Globus pallidus (tissue), 1 donor: ENCODE measurements around the gene CHST8.
"Not testable (repeated sequence)": the region's sequence is repeated elsewhere in the genome, so short reads cannot be mapped to it uniquely, and the experiment has no call there.

Experiments
- DNase-seq: peaks from one replicate; pipeline ENCODE4 v3.0.0-alpha.2; 2015; ENCODE audit warnings: low spot score

Gene CHST8

GRCh38 chr19:33690378-33691029 lies 68.8 kb downstream of the CHST8 start:
- no peak for DNase-seq

- DNase-seq, result no peak
Observed at GRCh38 chr19:33691030-33691427, 69.3 kb downstream of the CHST8 start.

GRCh38 chr19:33691736-33692135 lies 70.0 kb downstream of the CHST8 start:
- no peak for DNase-seq

- DNase-seq, result no peak
Observed at GRCh38 chr19:33693678-33694077, 71.9 kb downstream of the CHST8 start.

- not testable (repeated sequence) for DNase-seq
Observed at GRCh38 chr19:33695547-33695946, 73.8 kb downstream of the CHST8 start.

GRCh38 chr19:33697766-33698165 lies 76.0 kb downstream of the CHST8 start:
- DNase-seq, result no peak

GRCh38 chr19:33698576-33699435 lies 77.1 kb downstream of the CHST8 start:
- no peak for DNase-seq

GRCh38 chr19:33699754-33700407 lies 78.1 kb downstream of the CHST8 start:
- no peak for DNase-seq

GRCh38 chr19:33700408-33701013 lies 78.8 kb downstream of the CHST8 start:
- no peak for DNase-seq

GRCh38 chr19:33701565-33701964 lies 79.8 kb downstream of the CHST8 start:
- no peak for DNase-seq

GRCh38 chr19:33702606-33703437 lies 81.1 kb downstream of the CHST8 start:
- no peak for DNase-seq

GRCh38 chr19:33703438-33703750 lies 81.6 kb downstream of the CHST8 start:
- no peak for DNase-seq

GRCh38 chr19:33703821-33704220 lies 82.1 kb downstream of the CHST8 start:
- no peak for DNase-seq

GRCh38 chr19:33704271-33704670 lies 82.5 kb downstream of the CHST8 start:
- no peak for DNase-seq

- no peak for DNase-seq
Observed at GRCh38 chr19:33705090-33705847, 83.5 kb downstream of the CHST8 start.

GRCh38 chr19:33705860-33706259 lies 84.1 kb downstream of the CHST8 start:
- no peak for DNase-seq

- DNase-seq, result no peak
Observed at GRCh38 chr19:33706631-33707030, 84.9 kb downstream of the CHST8 start.

- DNase-seq, result no peak
Observed at GRCh38 chr19:33712268-33712667, 90.5 kb downstream of the CHST8 start.

GRCh38 chr19:33713194-33713593 lies 91.4 kb downstream of the CHST8 start:
- no peak for DNase-seq

- DNase-seq, result no peak
Observed at GRCh38 chr19:33714149-33714548, 92.4 kb downstream of the CHST8 start.

- no peak for DNase-seq
Observed at GRCh38 chr19:33715462-33715861, 93.7 kb downstream of the CHST8 start.
